HS-5 (cell line): ENCODE measurements around the gene KCNS1.
"Not testable (repeated sequence)": the region's sequence is repeated elsewhere in the genome, so short reads cannot be mapped to it uniquely, and the experiment has no call there.

Source experiments
- DNase-seq: peaks from one replicate; pipeline ENCODE4 v3.0.0-alpha.2; 2012; ENCODE audit warnings: low read depth

KCNS1 gene, protein sequence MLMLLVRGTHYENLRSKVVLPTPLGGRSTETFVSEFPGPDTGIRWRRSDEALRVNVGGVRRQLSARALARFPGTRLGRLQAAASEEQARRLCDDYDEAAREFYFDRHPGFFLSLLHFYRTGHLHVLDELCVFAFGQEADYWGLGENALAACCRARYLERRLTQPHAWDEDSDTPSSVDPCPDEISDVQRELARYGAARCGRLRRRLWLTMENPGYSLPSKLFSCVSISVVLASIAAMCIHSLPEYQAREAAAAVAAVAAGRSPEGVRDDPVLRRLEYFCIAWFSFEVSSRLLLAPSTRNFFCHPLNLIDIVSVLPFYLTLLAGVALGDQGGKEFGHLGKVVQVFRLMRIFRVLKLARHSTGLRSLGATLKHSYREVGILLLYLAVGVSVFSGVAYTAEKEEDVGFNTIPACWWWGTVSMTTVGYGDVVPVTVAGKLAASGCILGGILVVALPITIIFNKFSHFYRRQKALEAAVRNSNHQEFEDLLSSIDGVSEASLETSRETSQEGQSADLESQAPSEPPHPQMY

DNA sequence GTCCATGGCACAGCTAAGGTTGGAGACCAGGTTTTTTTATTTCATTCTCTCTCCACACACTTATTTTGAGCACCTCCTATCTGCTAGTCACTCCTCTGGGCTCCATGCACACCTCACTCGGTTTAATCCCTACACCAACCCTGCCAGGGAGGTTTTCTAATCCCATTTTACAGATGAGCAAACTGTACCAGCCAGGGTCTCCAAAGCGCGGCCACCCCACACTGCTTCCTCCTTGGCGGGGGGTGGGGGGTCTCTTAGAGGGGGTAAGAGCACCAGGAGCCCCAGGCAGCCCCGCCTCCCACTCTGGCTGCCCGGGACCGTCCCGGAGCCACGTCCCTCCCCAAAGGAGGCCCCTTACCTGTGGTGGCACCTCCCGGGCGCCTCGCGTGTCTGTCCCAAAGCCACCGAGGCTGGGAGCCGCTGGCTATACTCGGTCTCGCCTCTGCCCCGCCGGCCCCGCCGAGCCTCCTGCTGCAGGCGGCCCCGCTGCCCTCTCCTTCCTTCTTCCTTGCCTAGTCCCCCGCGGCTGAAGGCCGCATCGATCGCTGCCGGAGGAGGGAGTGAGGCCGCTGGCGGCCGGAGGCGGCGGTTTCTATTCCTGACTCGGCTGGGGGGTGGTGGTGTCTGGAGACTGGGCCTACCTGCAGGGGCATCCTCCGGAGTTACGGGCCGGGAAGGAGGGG is at the start of gene KCNS1:
TSS of gene KCNS1 (minus strand) at position 565 of the 683 bp plus-strand sequence. CDS start 1,891 bp downstream, outside the sequence.
- DNase-seq = no peak

DNA sequence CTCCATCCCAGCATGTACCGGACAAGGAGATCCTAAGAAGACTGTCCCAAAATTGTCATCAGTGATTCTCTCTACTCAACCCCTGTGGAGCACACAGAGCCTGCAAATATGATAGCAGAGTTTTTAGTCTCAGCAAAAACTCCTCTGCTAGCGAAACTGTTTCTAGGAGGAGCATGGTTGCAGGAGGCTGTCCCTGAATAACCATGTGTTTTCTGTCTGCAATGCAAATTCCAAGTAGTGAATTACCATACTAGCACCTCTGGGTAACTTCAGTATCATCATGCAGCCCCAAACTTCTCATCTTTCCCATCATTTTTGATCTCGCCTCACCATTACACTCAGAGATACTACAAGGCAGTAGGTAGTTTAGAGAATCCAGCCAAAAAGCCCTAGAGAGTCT is 48.1 kb upstream of the KCNS1 start:
- DNase-seq = no peak

DNA sequence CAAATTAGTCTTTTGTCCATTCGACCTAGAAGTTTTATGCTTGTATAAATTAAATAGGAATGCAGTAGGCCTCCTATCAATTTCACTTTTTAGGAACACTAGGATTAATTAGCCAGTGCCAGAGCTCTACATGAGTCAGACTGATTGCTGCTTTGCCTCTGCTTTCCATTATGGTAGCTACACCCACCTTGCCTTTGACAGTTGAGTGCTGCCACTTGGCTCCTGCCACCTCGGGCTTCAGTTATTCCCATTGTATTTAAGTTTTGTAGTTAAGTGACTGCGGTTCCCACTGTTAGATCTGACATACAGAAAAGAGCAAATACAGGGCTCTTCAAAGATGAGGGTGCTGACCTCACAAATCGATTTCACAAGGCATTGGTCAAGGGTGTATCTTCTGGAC is 39.9 kb upstream of the KCNS1 start:
- DNase-seq = no peak

DNA sequence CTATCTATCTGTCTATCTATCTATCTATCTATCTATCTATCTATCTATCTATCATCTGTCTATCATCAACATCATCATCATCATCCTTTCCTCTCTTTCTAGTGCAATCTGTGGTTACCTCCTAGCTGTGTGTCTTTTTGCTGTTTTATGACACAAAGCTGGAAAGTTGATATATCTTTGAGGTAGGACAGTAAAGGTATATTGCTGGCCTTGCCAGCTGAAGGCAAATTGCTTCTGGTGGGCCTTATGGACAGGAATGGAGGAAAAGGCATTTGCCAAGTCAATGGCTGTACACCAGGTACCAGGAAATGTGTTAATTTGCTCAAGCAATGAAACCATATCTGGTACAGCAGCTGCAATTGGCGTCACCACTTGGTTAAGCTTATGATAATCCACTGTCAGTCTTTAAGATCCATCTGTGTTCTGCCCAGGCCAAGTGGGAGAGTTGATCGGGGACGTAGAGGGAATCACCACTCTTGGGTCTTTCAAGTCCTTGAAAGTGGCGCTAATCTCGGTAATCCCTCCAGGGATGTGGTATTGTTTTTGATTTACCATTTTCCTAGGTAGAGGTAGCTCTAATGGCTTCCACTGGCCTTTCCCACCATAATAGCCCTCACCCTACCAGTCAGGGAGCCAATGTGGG is 38.9 kb upstream of the KCNS1 start:
- DNase-seq = not testable (repeated sequence)

DNA sequence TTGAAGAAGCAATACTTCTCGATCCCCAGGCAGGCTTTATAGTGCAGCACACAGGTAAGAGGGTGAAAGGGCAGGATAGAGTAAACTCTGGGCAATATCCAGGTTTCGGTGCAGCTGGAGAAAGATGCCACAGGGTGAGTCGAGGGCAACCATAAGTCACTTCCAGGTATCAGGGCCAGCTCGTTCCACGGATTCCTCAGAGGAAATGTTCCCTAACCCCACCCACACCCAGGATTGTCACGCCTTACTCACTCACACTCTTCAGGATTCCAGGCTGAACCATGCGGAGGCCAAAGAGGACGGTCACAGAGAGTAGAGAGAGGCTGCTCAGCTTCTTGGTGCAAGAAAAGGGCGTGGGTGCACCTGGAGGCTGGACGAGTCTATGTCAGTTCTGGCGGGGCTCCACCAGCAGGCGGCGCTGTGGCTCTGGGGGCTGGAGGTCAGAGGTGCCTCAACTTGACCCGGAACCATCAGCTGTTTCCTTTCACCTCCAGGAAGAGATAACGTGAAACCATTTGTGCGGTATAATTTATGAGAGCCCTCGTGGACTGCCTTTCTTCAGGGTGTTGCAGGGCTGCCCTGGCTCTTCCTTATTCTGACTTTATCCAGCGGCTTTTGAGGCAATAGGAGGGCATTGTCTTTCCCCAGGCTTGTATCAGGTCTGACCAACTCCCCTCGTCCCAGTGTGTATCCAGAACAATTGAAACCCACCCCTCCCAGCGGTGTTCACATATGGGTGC is 37.8 kb upstream of the KCNS1 start:
- no peak for DNase-seq

DNA sequence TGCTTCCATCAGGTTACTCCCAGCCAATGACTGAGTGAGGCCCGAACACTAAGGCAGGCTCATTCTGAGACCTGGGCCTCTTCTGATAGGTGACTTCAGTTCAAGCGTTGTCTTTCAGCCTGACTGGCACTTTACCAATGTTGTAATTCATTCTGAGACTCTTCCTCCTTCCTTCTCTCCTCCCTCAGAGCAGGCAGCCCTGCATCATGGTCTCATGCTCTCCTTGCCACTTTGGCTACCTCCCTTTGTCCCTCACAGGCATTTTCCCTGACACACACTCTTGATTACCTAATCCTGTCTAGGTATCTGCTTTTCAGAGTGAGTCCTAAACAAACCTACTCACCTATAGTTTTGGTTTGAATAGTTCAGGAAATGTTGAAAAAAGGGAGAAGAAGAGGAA is 36.0 kb upstream of the KCNS1 start:
- no peak for DNase-seq

DNA sequence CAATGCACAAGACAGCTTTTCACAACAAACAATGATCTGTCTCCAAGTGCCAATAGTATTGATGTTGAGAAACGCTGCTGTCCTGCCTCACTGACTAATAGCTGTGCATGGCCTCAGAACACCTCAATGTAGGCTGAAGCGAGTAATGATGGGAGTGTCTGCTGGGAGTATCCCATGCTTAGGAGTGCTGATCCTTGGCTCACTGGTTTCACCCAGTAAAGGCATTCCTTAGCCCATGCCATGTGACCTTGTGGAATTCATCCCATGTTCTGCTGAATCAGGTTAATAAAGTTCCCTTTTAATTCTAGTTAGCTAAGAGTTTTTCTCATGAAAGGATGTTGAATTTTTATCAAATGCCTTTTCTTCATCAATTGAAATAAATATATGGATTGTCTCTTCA is 27.2 kb upstream of the KCNS1 start:
- DNase-seq = peak; percentile 69

DNA sequence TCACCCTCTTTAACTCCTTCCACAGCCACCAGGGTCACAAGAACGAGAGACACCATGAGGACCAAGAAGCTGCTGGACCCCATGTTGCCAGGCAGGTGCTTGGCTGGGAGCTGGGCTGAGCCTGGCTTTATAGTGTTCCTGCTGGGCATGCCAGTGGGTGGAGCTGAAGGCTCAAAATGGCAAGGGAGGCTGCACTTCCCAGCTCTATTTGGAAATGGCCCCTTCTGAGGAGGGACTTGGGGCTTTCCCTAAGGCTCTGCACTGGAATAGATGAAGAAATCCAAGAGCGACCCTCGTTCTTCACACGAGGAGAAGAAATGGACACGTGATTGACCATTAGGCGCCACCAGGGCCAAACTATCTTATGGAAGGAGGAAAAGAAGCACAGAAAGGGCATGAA is 23.4 kb upstream of the KCNS1 start, which contains the start of gene WFDC12:
TSS of gene WFDC12 (minus strand) at position 101 of the 400 bp plus-strand sequence. CDS start at position 83, 18 bp downstream.
- no peak for DNase-seq

DNA sequence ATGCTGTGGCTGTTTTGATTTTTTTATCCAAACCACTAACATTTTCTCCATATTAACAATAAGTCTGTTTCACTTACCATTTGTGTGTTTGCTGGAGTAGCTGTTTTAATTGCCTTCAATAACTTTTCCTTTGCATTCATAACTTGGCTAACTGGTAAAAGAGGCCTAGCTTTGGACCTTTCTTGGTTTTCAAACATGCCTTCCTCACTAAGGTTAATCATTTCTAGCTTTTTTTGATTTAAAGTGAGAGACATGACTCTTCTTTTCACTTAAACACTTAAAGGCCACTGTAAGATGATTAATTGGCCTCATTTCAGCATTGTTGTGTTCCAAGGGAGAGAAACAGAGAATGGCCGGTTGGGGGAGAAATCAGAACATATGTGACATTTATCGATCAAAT is 20.5 kb upstream of the KCNS1 start:
- DNase-seq = no peak

DNA sequence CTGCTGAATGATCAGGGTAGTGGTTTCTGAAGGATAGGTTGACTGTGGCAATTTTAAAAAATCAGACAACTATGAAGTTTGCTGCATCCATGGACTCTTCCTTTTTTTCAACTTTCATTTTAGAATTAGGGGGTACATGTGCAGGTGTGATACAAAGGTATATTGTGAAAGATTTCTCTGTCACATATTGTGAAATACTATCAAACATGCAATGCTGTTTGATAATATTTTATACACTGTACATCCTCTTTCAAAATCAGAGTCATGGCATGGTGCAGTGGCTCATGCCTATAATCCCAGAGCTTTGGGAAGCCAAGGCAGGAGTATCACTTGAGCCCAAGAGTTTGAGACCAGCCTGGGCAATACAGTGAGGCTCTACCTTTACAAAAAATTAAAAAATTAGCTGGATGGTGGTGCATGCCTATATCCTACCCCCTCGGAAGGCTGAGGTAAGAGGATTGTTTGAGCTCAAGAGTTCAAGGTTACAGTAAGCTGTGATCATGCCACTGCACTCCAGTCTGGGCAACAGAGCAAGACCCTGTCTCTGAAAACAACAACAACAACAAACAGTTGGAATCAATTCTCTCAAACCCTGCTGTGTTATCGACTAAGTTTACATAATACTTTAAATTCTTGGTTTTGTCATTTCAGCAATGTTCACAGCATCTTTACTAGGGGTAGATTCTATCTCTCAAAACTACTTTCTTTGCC is 18.8 kb upstream of the KCNS1 start:
- no peak for DNase-seq

DNA sequence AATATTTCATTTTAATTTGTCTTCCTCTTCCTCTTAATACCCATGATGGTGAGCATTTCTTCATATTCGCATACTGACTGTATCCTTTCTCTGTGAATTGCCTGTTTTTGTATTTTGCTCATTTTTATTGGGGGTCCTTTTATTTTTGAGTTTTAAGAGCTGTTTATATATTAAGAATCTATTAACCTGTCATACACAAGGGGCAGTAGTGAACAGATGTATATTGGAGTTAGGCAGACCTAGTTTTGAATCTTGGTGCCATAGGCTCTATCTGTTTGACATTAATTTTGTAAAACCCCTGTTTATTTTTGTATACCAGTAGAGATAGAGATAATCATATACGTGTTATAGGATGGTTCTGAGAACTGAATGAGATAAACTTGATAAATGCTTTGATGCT is 17.1 kb upstream of the KCNS1 start:
- no peak for DNase-seq

DNA sequence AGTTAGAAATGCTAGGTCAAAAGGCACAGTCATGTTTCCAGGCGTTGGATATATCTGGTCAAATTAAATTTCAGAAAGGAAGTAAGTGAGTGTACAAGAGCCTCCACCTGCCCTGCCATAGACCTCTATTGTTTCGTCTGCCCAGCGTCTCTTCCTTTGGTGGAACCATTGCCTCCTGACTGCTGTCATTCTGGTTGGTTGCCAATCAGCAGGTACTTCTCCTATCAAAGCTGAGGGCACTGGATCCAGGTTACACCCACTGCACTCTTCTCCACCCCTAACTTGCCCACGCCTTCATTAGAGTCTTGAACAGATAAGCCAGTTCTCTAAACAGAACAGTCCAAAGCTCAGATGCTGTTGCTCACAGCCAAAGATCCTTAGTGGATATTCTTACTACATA is 16.7 kb upstream of the KCNS1 start:
- DNase-seq = no peak

DNA sequence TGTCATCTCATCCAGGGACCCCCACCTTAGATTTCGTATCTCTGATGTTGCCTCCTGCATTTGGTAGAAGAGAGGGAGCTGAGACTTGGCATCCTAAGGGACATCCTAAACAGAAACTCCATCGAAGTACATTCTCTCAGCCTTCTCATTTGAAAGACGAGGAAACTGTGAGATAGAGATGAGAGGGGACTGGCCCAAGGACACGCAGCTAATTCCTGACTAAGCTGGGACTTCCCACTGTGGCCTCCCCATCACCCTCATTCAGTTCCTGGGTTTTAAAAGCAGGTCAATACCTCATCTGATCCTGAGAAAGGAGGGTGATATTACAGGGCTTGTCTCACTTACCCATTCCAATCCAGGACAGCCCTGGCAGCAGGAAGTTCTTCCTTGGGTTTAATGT is 14.9 kb upstream of the KCNS1 start:
- DNase-seq = no peak

DNA sequence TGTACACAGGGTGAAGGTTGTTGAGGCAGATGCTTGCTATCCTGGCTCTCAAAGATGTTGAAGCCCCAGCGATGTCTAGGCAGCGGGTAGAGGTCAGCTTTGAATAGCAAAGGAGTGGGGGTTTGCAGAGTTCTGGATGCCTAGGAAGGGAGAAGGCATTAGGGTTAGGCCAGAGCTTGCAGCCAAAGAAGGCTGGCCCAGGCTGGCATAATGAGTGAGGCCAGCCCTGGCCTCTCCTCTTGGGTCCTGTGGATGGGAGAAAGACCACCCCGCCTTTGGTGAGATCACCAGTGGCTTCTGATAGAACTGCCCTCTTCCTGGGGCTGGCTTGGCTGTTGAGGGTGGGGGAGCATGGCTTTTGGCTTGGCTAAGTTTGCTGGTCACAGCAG is 14.5 kb upstream of the KCNS1 start:
- DNase-seq = no peak

DNA sequence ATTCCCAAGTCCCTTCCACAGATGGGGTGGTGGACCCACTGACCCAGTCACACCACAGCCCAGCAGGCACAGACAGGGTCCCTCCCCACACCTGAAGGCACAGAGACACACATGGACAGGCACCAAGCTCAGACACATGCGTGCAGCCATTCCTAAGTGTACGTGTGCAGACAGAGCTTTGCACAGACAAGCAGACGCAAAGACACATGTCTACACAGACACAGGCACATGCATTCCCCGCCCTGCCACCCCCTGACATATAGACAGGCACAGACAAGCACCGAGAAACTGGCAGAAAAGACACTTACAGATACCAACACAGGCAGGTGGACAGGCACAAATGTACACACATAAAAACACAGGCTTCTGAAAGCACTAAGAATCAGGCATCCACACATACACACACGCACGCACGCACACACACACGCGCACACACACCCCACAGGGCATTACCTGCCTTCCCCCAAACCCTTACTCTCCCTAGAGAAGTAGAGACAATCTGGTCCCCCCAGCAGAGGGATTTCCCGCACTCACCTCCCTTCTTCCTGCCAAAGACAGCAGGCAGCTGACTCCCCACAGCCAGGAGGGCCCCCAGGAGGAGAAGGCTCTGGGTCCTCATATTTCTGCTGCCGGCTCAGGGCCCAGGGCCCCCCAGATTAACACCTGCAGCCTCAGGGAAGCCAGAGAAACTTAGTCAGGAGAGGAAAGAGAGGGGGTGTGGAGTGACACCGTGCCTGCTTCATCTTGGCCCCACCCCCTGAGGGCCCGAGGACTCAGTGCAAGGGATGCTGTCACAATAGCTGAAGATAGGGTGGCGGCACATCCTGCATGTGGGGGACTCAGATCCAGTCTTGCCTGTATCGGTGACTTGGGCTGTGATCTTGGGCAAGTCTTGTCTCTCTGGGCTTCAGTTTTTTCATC is 13.8 kb upstream of the KCNS1 start, which contains the start of gene WFDC5:
TSS of gene WFDC5 (minus strand) at position 710 of the 921 bp plus-strand sequence. CDS start at position 619, 91 bp downstream.
- DNase-seq = no peak

DNA sequence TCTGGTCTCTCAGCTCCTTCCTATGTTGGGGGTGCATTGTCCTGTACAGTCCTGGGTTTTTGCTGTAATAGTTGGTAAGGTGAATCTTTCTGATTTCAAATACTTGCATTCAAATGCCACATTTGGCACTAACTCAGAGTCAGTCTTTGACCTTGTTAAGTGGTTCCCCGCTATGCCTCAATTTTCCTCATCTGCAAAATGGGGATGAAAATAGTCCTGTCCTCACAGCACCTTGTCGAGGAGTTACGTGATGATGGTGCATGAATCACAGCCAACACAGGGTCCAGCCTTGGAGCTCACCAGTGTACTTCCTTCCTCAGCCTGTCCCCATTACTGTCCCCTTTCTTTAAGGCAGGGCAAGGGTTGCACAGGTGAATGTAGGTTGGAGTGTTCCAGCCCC is 12.9 kb upstream of the KCNS1 start:
- no peak for DNase-seq

DNA sequence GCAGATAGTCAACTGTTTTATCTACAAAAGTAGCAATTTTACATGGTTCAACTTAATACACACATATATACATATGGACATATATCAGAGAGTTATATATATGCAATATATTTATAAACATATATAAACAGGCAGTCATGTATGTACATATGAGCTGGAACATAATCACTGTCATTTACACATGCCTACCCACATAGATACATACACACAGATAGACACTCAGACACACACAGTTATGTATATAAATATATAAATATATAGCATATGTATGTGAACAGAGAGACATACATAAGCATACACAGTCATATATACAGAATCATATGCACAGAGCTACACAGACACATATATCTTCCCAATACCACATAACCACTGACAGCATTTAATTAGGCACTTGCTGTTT is 11.8 kb upstream of the KCNS1 start:
- DNase-seq = no peak

DNA sequence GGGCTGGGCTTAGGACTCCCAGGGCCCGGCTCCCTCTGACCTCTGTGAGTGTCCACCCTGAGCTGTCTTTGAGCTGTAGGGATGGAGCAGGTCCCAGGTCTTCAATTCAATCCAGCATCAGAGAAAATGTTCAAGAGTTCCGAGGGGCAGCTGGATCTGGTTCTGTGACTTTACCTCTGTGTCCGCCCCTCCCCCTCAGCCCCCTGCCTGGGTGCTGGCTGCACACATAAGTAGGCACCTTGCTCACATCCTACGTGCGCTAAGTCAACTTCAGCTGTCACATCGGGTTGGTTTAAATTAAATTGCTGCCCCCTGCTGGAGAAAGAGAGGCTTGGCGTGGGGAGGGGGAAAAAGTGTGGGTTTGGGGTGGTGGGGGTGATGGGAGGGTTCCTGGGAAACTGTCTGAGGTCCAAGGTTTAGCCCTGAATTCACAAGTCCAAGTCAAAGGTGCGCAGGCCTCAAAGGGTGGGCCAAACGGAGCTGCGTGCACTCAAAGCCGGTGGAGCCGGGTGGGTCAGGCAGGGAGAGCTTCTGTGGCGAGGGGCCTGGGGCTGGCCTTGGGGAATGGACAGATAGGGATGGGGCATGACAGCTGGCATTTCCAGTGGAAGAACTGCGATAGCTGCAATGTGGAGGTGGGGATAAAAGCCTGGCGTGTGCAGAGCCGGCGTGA is 11.0 kb upstream of the KCNS1 start:
- DNase-seq = no peak

DNA sequence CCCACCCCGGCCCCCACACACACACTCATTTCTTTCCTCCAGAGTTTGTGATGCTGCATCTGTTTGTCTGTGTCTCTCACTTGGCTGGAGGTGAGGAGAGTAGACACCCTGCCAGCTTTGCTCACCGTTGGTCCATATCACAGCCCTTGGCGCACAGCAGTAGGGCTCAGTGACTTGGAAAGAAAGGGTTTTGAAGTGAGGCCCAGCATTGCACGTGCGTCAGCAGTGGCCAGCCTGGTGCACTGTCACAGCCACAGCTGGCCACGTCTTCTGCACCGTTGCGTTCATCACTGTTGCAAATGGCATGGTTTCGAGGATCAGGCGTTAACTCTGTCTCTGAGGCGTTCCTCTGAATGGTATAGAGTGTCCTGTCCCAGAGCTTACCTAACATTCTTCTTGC is 10.4 kb upstream of the KCNS1 start:
- no peak for DNase-seq

DNA sequence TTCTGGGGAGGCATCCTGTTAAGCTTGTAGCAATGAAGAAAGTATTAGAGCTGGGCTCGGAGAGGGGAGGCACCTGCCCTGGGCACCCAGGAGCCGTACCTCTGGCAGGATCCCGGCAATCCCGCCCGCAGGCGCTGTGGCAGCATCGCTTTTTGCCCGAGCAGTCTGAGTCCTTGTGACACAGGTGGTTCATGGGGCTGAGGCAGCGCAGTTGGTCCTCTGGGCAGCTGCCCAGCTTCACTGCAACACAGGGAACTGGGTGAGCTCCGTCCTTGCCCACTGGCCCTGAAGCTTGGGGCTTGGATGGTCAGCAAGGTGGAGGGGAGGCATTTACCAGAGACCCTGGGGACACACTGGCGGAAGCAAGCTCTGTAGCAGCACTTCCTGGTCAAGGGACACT is 9.4 kb upstream of the KCNS1 start:
- DNase-seq = no peak
